Ascending aorta (tissue), 2 donors: ENCODE data around the gene SRSF5. TPM values are rescaled to one million over a fixed set of nuclear protein-coding genes. Genes with fewer than 3 reads are reported as not detected.

ENCODE experiments used
- DNase-seq, 2 donors: peaks; one replicate each; pipeline ENCODE4 v3.0.0-alpha.2; 2019; ENCODE audit warnings: low spot score in 2 of 2
- H3K27ac ChIP-seq, 2 donors: fragments of 200-600 bp; sonication (generic); one replicate each; pipeline ENCODE4 v1.5.1; 2016 to 2017; ENCODE audit warnings: mild to moderate bottlenecking in 1 of 2
- H3K27me3 ChIP-seq: fragments of 200-600 bp; sonication (generic); one replicate; pipeline ENCODE4 v1.5.1; 2017
- H3K36me3 ChIP-seq, 2 donors: fragments of 200-600 bp; sonication (generic); one replicate each; pipeline ENCODE4 v1.5.1; 2016
- H3K4me1 ChIP-seq, 2 donors: fragments of 200-600 bp; sonication (generic); one replicate each; pipeline ENCODE4 v1.5.1; 2016 to 2017; ENCODE audit warnings: mild to moderate bottlenecking in 1 of 2
- H3K4me3 ChIP-seq, 2 donors: fragments of 200-600 bp; sonication (generic); one replicate each; pipeline ENCODE4 v1.5.1; 2016 to 2017; ENCODE audit warnings: mild to moderate bottlenecking in 1 of 2
- H3K9me3 ChIP-seq, 2 donors: fragments of 200-600 bp; sonication (generic); one replicate each; pipeline ENCODE4 v1.5.1; 2016
- intact Hi-C: fragments of 100-400 bp; cut with DNase I; formaldehyde crosslinking; loops from one replicate; pipeline ENCODE4 v1.15.1; 2023
- total RNA-seq: library from RNA; depleted of rRNA; stranded (reverse); fragments of >200 nt; gene quantifications from one replicate; pipeline ENCODE4 v1.1.0, GENCODE V29; 2016
- TF ChIP-seq, protein P1 (sequence below), 3 experiments: fragments of 200-600 bp in 2 of 3; fragments of 450-650 bp in 1 of 3; sonication (generic) in 2 of 3; IDR thresholded peaks; one replicate each; pipeline ENCODE4 v1.5.1; 2016 to 2019; ENCODE audit warnings: antibody characterized with exemption in 3 of 3, mild to moderate bottlenecking in 1 of 3, moderate library complexity in 1 of 3

Gene SRSF5
- total RNA-seq, 1 donor from 2014 or later: 113 TPM

DNA sequence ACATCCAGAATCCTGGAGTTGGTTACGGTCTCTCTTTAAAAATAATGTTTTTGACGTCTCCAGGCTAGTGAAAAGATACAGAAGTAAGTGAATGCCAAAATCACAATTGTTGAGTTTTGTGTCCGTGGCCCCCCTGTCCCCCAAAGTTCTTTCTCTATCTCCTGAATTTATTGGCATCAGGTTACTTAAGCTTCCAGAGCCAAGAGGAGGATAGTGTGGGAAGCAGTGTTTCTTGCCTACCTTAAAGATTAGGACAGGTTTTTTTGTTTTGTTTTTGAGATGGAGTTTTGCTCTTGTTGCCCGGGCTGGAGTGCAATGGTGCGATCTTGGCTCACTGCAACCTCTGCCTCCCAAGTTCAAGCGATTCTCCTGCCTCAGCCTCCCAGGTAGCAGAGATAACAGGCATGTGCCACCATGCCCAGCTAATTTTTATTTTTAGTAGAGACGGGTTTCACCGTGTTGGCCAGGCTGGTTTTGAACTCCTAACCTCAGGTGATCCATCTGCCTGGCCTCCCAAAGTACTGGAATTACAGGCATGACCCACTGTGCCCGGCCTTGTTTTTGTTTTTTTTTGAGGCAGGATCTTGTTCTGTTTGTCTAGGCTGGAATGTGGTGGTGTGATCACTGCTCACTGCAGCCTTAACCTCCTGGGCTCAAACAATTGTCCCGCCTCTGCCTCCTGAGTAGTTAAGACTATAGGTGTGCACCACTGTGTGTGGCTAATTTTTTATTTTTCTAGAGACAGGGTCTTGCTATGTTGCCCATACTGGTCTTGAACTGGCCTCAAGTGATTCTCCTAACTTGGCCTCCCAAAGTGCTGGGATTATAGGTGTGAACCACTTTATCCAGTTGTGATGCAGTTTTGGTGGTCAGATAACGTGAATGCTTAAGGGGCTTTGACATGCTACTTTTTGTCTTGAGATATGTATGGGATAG, 5.4 kb downstream of the SRSF5 start:
- peaks cover 68 to 88% of the 10 kb centered on the region in 2 donors for H3K36me3 ChIP-seq
- H3K4me3 ChIP-seq: no peak overlapping the region
- H3K9me3 ChIP-seq: no peaks in the 10 kb centered on the region
- intact Hi-C loops: no loop called here
- no peak overlapping the region for H3K27ac ChIP-seq
- DNase-seq: no peak
- H3K4me1 ChIP-seq: peaks cover 16 to 36% of the 10 kb centered on the region in 2 donors
- TF ChIP-seq, protein P1, sequence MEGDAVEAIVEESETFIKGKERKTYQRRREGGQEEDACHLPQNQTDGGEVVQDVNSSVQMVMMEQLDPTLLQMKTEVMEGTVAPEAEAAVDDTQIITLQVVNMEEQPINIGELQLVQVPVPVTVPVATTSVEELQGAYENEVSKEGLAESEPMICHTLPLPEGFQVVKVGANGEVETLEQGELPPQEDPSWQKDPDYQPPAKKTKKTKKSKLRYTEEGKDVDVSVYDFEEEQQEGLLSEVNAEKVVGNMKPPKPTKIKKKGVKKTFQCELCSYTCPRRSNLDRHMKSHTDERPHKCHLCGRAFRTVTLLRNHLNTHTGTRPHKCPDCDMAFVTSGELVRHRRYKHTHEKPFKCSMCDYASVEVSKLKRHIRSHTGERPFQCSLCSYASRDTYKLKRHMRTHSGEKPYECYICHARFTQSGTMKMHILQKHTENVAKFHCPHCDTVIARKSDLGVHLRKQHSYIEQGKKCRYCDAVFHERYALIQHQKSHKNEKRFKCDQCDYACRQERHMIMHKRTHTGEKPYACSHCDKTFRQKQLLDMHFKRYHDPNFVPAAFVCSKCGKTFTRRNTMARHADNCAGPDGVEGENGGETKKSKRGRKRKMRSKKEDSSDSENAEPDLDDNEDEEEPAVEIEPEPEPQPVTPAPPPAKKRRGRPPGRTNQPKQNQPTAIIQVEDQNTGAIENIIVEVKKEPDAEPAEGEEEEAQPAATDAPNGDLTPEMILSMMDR (IDR thresholded peaks at IDR 0.05): no peak
- H3K27me3 ChIP-seq: no peaks in the 10 kb centered on the region

DNA sequence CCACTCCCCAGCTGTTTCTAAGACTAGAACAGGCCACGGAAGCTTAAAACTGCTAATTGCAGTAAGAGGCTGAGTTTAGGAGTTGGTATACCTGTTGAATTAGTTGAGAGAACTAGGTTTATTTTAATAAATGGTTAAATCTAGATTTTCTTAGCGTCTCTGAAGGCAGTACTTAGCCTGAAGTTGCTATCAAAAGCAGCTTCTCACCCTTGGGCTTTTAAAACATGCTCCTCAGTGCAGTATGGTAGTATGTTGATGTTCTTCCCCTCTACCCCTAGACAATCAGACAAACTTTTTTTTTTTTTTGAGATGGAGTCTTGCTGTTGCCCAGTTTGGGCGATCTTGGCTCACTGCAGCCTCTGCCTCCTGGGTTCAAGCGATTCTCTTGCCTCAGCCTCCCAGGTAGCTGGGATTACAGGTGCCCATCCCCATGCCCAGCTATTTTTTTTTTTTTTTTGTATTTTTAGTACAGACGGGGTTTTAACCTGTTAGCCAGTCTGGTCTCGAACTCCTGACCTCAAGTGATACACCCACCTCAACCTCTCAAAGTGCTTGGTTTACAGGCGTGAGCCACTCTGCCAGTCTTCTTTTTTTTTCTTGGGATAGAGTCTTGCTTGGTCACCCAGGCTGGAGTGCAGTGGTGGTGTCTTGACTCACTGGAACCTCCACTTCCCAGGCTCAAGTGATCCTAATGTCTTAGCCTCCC, 6.8 kb downstream of the SRSF5 start:
- H3K4me3 ChIP-seq: no peak overlapping the region
- H3K9me3 ChIP-seq: no peaks in the 10 kb centered on the region
- no peaks in the 10 kb centered on the region for H3K27me3 ChIP-seq
- no peak overlapping the region for H3K27ac ChIP-seq
- DNase-seq: no peak
- TF ChIP-seq, protein P1 (IDR thresholded peaks at IDR 0.05): no peak
- intact Hi-C loops: no loop called here
- peaks cover 69 to 92% of the 10 kb centered on the region in 2 donors for H3K36me3 ChIP-seq
- H3K4me1 ChIP-seq: peaks cover 10 to 30% of the 10 kb centered on the region in 2 donors

DNA sequence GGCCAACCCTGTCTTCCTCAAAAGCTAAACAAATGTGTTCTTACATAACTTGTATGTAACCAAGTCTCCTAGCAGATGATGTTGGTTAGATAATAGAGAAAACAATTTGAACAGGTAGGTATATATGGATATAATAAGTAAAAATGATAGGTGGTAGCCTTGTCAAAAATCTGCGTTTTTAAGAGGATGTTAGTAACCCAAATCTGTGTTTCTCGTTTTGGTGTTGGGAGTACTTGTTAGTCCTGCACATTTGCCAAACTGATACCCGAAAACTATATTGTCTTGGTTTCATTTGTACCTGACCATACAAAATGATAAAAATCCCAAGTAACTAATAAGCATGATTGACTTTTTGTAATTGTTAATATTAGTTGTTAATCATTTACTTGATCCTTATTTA, 8.1 kb downstream of the SRSF5 start:
- TF ChIP-seq, protein P1 (IDR thresholded peaks at IDR 0.05): no peak
- peaks cover 4 to 18% of the 10 kb centered on the region in 2 donors for H3K4me1 ChIP-seq

DNA sequence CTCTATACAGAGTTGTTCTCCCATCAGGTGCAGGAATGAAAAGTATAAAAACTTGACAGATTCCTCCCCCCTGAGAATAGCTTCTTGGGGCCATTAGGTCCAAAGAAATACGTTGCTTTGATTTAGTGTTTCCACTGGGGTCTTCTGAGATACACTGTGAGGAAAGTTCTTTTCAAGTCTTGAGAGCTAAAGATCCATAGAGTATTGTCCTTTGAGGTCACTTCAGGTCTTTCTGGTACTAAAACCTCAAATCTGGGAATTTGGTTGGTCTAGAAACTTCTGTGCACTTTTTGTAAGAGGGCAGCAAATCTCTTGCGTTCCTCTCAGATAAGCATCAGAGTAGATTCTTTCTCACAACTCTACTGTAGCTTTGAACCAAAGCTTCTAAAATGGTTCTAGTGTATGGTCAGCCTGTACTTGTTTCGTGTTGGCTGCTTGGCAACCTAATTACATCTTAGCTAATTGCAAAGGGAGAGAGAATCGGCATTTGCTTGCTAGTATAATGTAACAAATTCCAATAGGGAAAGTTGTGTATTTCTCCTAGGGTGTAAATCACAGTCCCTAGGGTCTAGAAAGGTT, 10.0 kb downstream of the SRSF5 start:
- Histone ChIP-seq H3K27me3 (no peaks in the 10 kb centered on the region), H3K4me3 (no peak overlapping the region), H3K4me1 (peaks cover 0 to 9% of the 10 kb centered on the region in 2 donors), H3K36me3 (peaks cover 52 to 75% of the 10 kb centered on the region in 2 donors), H3K27ac (no peak overlapping the region), H3K9me3 (no peaks in the 10 kb centered on the region)
- TF ChIP-seq, protein P1 (IDR thresholded peaks at IDR 0.05): no peak
- intact Hi-C loops: no loop called here
- DNase-seq: no peak

More for the DNA sequence above, 8.1 kb downstream of the SRSF5 start:
- peaks cover 68 to 89% of the 10 kb centered on the region in 2 donors for H3K36me3 ChIP-seq
- no peaks in the 10 kb centered on the region for H3K9me3 ChIP-seq
- H3K27me3 ChIP-seq: no peaks in the 10 kb centered on the region
- intact Hi-C loops: no loop called here
- H3K27ac ChIP-seq: no peak overlapping the region
- DNase-seq: no peak
- H3K4me3 ChIP-seq: no peak overlapping the region

DNA sequence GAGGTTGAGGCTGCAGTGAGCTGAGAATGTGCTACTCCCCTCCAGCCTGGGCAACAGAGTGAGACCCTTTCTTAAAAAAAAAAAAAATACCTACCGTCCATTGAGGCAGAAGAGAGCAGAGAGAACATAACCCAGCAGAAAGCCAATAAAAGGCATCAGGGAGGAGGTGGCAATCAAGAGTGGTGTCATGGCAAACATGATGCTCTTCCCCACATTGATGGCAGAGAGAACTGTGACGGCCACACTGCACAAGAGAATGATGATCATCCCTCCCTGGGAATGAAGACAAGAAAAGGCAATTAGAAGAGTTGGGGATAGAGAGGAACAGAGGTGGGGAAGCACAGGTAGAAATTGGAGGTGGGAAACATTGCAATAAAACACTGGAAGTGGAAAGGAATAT, 12.1 kb downstream of the SRSF5 start:
- Histone ChIP-seq H3K36me3 (peaks cover 36 to 54% of the 10 kb centered on the region in 2 donors), H3K27ac (no peak overlapping the region), H3K9me3 (no peaks in the 10 kb centered on the region), H3K4me3 (no peak overlapping the region), H3K27me3 (no peaks in the 10 kb centered on the region), H3K4me1 (no peaks in the 10 kb centered on the region)
- DNase-seq: no peak
- intact Hi-C loops: no loop called here
- TF ChIP-seq, protein P1 (IDR thresholded peaks at IDR 0.05): no peak
